NB4 (cell line): Measurements from ENCODE around the gene HTT.

Experiments
- CTCF ChIP-seq: IDR thresholded peaks from one replicate; pipeline ENCODE4 v1.5.1; 2012; ENCODE audit warnings: low read depth, low read length
- MAX ChIP-seq: IDR thresholded peaks from 2 replicates; pipeline ENCODE4 v1.6.1; 2011; ENCODE audit warnings: low read depth, low read length
- MYC ChIP-seq: IDR thresholded peaks from 2 replicates; pipeline ENCODE4 v1.6.1; 2011; ENCODE audit warnings: low read depth, low read length
- POLR2A ChIP-seq: IDR thresholded peaks from 2 replicates; pipeline ENCODE4 v1.6.1; 2011; ENCODE audit warnings: mild to moderate bottlenecking; ENCODE audit not compliant: insufficient read length; ENCODE audit errors: extremely low read depth

DNA sequence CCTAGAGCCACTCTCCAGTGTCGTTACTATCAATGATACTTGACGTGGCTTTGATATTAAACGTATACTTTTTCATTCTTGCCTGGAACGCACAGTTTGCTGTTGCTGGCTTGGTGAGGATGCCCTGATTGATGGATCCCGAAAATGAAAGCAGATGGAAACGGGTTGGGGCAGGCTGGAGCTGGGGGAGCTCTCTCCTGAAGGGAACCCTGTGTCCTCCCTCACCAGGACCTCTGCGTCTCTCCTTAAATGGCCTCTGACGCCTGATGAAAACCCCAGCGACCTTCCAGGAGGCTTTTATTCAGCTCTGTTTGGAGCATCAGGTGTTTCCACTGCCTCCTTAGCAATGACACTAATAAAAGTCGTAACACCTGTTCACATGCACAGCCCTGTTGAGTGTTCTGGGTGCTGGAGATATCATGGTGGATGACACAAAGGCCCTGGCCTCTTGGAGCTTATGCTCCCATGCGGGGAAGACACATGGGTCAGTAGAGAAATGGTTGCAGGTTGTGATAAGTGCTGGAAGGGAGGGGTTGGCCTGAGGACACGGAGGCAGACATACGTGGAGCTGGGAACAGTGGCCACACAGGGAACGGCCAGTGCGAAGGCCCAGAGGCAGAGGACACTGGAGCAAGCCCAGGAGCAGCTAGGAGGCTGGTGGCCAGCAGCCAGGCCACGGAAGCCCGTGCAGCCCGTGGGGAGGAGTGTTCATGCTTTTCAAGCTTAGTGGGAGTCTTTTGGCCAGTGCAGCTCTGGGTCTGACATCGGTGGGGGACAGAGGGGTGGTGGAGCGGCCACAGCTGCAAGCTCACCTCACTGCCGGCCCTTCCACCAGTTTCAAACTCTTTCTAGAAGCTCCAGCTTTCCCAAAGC lies 182.0 kb downstream of the HTT start:
- TF ChIP-seq CTCF (no peak), POLR2A (no peak), MYC (no peak), MAX (no peak)
